Endothelial cell of umbilical vein (primary cell): Measurements from ENCODE around the gene NDUFA7. TPM values are rescaled to one million over a fixed set of nuclear protein-coding genes. Genes with fewer than 3 reads are reported as not detected.

Source experiments
- BruUV-seq: library from RNA; stranded (reverse); fragments of 400-500 nt; replicated peaks from 2 replicates; lab custom pipeline; 2021; lab: Mats Ljungman, UMichigan
- CTCF ChIA-PET: fragments of 300-600, 350-600 bp; sonication (Branson Sonifier 250); formaldehyde crosslinking; loops from one replicate; lab custom pipeline; 2021; ENCODE audit warnings: antibody characterized with exemption, inconsistent platforms; lab: Charles Lee
- POLR2A ChIA-PET: fragments of 300-600, 350-600 bp; sonication (Branson Sonifier 250); formaldehyde crosslinking; loops from one replicate; lab custom pipeline; 2021; ENCODE audit warnings: antibody characterized with exemption, inconsistent platforms; lab: Charles Lee
- DNase-seq: peaks from one replicate; pipeline ENCODE4 v3.0.0-alpha.2; 2011; ENCODE audit warnings: low read depth, low spot score
- FAIRE-seq: peaks from 2 replicates; lab custom pipeline; 2011; peaks lifted over from hg19 to GRCh38; lab: Jason Lieb, UNC
- H2AFZ ChIP-seq: 2 replicates; pipeline ENCODE4 v1.6.0; 2012; ENCODE audit warnings: low read depth, low read length, control low read depth, inconsistent platforms
- H3K27ac ChIP-seq: 2 replicates; pipeline ENCODE4 v1.5.1; 2011; ENCODE audit warnings: low read depth, mild to moderate bottlenecking, control low read depth, low read length, moderate library complexity; ENCODE audit not compliant: insufficient read depth
- H3K27me3 ChIP-seq, 2 experiments: 2 replicates each; pipeline versions ENCODE4 v1.6.0 to v1.6.1; 2011; ENCODE audit warnings: low read length in 2 of 2, mixed read lengths in 1 of 2; ENCODE audit not compliant: control insufficient read depth in 2 of 2, insufficient read depth in 2 of 2
- H3K36me3 ChIP-seq, 2 experiments: 2 replicates in 1 of 2; 3 replicates in 1 of 2; pipeline ENCODE4 v1.5.1; 2011; ENCODE audit warnings: low read length in 2 of 2, mild to moderate bottlenecking in 1 of 2, moderate library complexity in 1 of 2; ENCODE audit not compliant: control insufficient read depth in 2 of 2, insufficient read depth in 2 of 2; ENCODE audit errors: extremely low read depth in 1 of 2
- H3K4me1 ChIP-seq: 3 replicates; pipeline ENCODE4 v1.5.1; 2011; ENCODE audit warnings: mild to moderate bottlenecking, low read length; ENCODE audit not compliant: control insufficient read depth, insufficient read depth; ENCODE audit errors: extremely low read depth
- H3K4me2 ChIP-seq: 2 replicates; pipeline ENCODE4 v1.6.1; 2011; ENCODE audit warnings: low read length, control low read depth, mixed read lengths; ENCODE audit not compliant: insufficient read depth
- H3K4me3 ChIP-seq, 3 experiments: fragments of 200-600 bp in 1 of 3; sonication (generic), shearing (Covaris generic) in 1 of 3; replicated peaks in 1 of 3; 2 replicates each; pipeline ENCODE4 v1.5.1; 2011 to 2016; ENCODE audit warnings: control low read depth in 3 of 3, low read length in 3 of 3, mild to moderate bottlenecking in 2 of 3, inconsistent platforms in 1 of 3, low read depth in 1 of 3, moderate library complexity in 1 of 3; ENCODE audit not compliant: insufficient read depth in 1 of 3
- H3K79me2 ChIP-seq: 2 replicates; pipeline ENCODE4 v1.6.0; 2012; ENCODE audit warnings: low read length, inconsistent platforms; ENCODE audit not compliant: control insufficient read depth, insufficient read depth
- H3K9ac ChIP-seq: replicated peaks from 2 replicates; pipeline ENCODE3; 2011; ENCODE audit warnings: low read length, control low read depth; ENCODE audit not compliant: insufficient read depth; ENCODE audit errors: extremely low read depth
- H3K9me1 ChIP-seq: replicated peaks from 3 replicates; pipeline ENCODE4 v1.6.0; 2011; ENCODE audit warnings: mild to moderate bottlenecking, low read length; ENCODE audit not compliant: control insufficient read depth, insufficient read depth; ENCODE audit errors: extremely low read depth
- H3K9me3 ChIP-seq: replicated peaks from 2 replicates; pipeline ENCODE4 v1.5.1; 2012; ENCODE audit warnings: low read length, inconsistent platforms; ENCODE audit not compliant: control insufficient read depth, insufficient read depth
- H4K20me1 ChIP-seq: replicated peaks from 2 replicates; pipeline ENCODE3; 2011; ENCODE audit warnings: mild to moderate bottlenecking, low read length; ENCODE audit not compliant: control insufficient read depth, insufficient read depth; ENCODE audit errors: extremely low read depth
- EZH2 ChIP-seq: IDR thresholded peaks from 2 replicates; pipeline ENCODE4 v1.6.1; 2012; ENCODE audit warnings: borderline replicate concordance, low read depth, mild to moderate bottlenecking, moderate library complexity, low read length, inconsistent platforms; ENCODE audit not compliant: severe bottlenecking
- FOS ChIP-seq: IDR thresholded peaks from 2 replicates; pipeline ENCODE4 v1.6.1; 2011; ENCODE audit warnings: mild to moderate bottlenecking, low read length, moderate library complexity, borderline replicate concordance; ENCODE audit not compliant: insufficient read depth
- GATA2 ChIP-seq: IDR thresholded peaks from 2 replicates; pipeline ENCODE4 v1.7.0; 2011; ENCODE audit warnings: low read depth, mild to moderate bottlenecking, moderate library complexity, mixed read lengths, low read length; ENCODE audit not compliant: insufficient read length, insufficient read depth
- JUN ChIP-seq: IDR thresholded peaks from 2 replicates; pipeline ENCODE4 v1.6.1; 2011; ENCODE audit warnings: borderline replicate concordance, low read depth; ENCODE audit not compliant: insufficient read length, insufficient read depth
- MYC ChIP-seq: IDR thresholded peaks from one replicate; pipeline ENCODE4 v1.6.1; 2011; ENCODE audit warnings: mild to moderate bottlenecking, low read depth, low read length
- POLR2A ChIP-seq: IDR thresholded peaks from 2 replicates; pipeline ENCODE4 v1.6.1; 2012; ENCODE audit warnings: low read depth, mild to moderate bottlenecking, control low read depth, low read length
- POLR2AphosphoS5 ChIP-seq: IDR thresholded peaks from 2 replicates; pipeline ENCODE4 v1.6.1; 2012; ENCODE audit warnings: low read depth, mild to moderate bottlenecking, control low read depth, low read length, moderate library complexity; ENCODE audit not compliant: insufficient read depth
- dilution Hi-C: fragments of 300-500 bp; cut with MboI; formaldehyde crosslinking; loops from one replicate; pipeline ENCODE4 v1.15.0; 2019; ENCODE audit warnings: low sequenced_read_pairs; ENCODE audit not compliant: extremely low pct_ligation_motif_present
- intact Hi-C: fragments of 100-400 bp; cut with micrococcal nuclease; formaldehyde crosslinking; loops from one replicate; pipeline ENCODE4 v1.10.0; 2022
- polyA plus RNA-seq, 4 experiments: library from polyadenylated mRNA; depleted of rRNA in 3 of 4; stranded (reverse) in 3 of 4; unstranded in 1 of 4; fragments of >200 nt; gene quantifications; 2 replicates each; pipeline versions ENCODE4 v1.2.1 to v1.2.3, GENCODE V29; 2011 to 2012; ENCODE audit warnings: missing spikeins in 1 of 4
- total RNA-seq: library from RNA; stranded (reverse); gene quantifications from 2 replicates; pipeline ENCODE4 v1.2.3, GENCODE V29; 2021
- TF ChIP-seq, protein P1 (sequence below), 2 donors: IDR thresholded peaks; 1 replicate in 1 of 2; 2 replicates in 1 of 2; pipeline ENCODE4 v1.5.1; 2011; ENCODE audit warnings: low read length in 2 of 2, mild to moderate bottlenecking in 2 of 2, moderate library complexity in 2 of 2, control low read depth in 1 of 2, inconsistent platforms in 1 of 2, low read depth in 1 of 2; ENCODE audit not compliant: insufficient read depth in 1 of 2; ENCODE audit errors: extremely low read depth in 1 of 2
- TF ChIP-seq, protein P2 (sequence below): IDR thresholded peaks from 2 replicates; pipeline ENCODE4 v1.6.1; 2011; ENCODE audit not compliant: insufficient read depth, insufficient read length

NDUFA7 gene
- total and polyA plus RNA-seq, 2 donors (not counting 3 experiments of a cell fraction or from before 2014, with no cell fraction given) = 60.2 to 169 TPM

DNA sequence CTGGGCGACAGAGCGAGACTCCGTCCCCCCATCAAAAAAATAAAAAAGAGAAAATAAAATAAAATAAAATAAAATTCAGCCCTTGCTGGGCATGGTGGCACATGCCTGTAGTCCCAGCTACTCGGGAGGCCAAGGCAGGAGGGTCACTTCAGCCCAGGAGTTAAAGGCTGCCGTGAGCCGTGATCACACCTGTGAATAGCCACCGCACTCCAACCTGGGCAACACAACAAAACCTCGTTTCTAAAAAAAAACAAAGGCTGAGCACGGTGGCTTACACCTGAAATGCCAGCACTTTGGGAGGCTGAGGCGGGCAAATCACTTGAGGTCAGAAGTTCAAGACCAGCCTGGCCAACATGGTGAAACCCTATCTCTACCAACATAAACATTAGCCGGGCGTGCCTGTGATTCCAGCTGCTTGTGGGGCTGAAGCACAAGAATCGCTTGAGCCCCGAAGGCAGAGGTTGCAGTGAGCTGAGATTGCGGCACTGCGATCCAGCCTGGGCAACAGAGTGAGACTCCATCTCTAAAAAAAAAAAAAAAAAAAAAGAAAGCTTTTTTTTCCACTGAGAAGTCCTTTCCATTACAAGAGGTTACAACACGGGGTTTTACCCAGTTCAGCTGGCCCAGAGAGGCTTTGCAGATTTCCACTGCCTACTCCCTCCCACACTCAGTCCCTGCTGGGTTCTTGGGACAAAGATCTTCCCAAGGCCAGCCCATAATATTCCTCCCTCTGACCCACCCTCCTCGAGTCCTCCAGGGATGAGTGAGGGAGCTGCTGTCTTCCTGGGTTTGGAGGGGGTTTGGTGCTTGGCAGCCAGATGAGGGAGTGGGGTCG lies 49.2 kb upstream of the NDUFA7 start:
- ChIA-PET POLR2A (no interaction called here), CTCF (interaction anchor here (1.0 kb wide), 1 partner anchor 17 kb away, joined by 3 read pairs; no protein-coding TSS in a partner anchor)
- Histone ChIP-seq H3K27ac (no peak overlapping the region), H3K9me3 (no peaks in the 10 kb centered on the region), H3K9me1 (no peaks in the 10 kb centered on the region), H3K36me3 (peaks cover 0 to 13% of the 10 kb centered on the region in 2 experiments), H3K9ac (no peak overlapping the region), H3K79me2 (no peaks in the 10 kb centered on the region), H3K4me1 (peaks cover 12% of the 10 kb centered on the region), H4K20me1 (no peaks in the 10 kb centered on the region), H2AFZ (no peak overlapping the region), H3K27me3 (no peaks in the 10 kb centered on the region), H3K4me3 (no peak overlapping the region), H3K4me2 (no peak overlapping the region)
- no TSS peak for BruUV-seq
- DNase-seq = no peak
- no peak for FAIRE-seq
- dilution Hi-C loops = no loop called here
- intact Hi-C loops = no loop called here
- TF ChIP-seq GATA2 (no peak), JUN (no peak), MYC (no peak), POLR2A (no peak), EZH2 (no peak), FOS (no peak), POLR2AphosphoS5 (no peak)
- TF ChIP-seq, protein P1, sequence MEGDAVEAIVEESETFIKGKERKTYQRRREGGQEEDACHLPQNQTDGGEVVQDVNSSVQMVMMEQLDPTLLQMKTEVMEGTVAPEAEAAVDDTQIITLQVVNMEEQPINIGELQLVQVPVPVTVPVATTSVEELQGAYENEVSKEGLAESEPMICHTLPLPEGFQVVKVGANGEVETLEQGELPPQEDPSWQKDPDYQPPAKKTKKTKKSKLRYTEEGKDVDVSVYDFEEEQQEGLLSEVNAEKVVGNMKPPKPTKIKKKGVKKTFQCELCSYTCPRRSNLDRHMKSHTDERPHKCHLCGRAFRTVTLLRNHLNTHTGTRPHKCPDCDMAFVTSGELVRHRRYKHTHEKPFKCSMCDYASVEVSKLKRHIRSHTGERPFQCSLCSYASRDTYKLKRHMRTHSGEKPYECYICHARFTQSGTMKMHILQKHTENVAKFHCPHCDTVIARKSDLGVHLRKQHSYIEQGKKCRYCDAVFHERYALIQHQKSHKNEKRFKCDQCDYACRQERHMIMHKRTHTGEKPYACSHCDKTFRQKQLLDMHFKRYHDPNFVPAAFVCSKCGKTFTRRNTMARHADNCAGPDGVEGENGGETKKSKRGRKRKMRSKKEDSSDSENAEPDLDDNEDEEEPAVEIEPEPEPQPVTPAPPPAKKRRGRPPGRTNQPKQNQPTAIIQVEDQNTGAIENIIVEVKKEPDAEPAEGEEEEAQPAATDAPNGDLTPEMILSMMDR (IDR thresholded peaks at IDR 0.05; ENCODE audit: extremely low read depth in 1 of 2, insufficient read depth in 1 of 2, low read depth in 1 of 2, low read length in 2 of 2) = no peak
- TF ChIP-seq, protein P2, sequence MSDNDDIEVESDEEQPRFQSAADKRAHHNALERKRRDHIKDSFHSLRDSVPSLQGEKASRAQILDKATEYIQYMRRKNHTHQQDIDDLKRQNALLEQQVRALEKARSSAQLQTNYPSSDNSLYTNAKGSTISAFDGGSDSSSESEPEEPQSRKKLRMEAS = no peak
